HG03175 (cell line): ENCODE measurements around the gene POLR3B.

Source experiments
- ATAC-seq: cut with Tn5 transposase; IDR thresholded peaks from one replicate; pipeline ENCODE4 v1.9.1; 2021; ENCODE audit warnings: mild to moderate bottlenecking, moderate library complexity; ENCODE audit not compliant: unreplicated experiment

Gene POLR3B

GRCh38 chr12:106412563-106412962 lies 55.0 kb downstream of the POLR3B start:
- ATAC-seq, result no peak

GRCh38 chr12:106415134-106415533 lies 57.6 kb downstream of the POLR3B start:
- ATAC-seq, result no peak

DNA sequence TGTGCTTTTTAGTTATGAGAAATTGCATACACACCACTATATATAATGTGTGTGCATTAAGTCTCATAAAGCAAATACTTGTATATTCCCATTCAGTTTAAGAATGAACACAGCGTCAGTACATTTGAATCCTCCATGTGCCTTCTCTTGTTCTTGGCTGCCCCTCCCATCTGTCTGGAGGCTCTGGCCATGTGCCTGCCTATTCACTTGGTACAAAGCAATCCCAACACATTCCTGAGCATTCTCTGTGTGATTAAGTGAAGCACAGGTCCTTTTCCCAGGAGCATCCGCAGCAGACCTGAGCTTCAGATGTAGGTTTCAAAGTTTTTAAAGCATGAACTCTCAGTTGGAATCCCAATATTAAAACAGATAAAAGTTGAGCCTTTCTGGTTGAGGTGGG lies 58.7 kb downstream of the POLR3B start:
- no peak for ATAC-seq

- no peak for ATAC-seq
Observed at GRCh38 chr12:106417926-106418910, 60.7 kb downstream of the POLR3B start.

GRCh38 chr12:106418970-106419369 lies 61.4 kb downstream of the POLR3B start:
- no peak for ATAC-seq

DNA sequence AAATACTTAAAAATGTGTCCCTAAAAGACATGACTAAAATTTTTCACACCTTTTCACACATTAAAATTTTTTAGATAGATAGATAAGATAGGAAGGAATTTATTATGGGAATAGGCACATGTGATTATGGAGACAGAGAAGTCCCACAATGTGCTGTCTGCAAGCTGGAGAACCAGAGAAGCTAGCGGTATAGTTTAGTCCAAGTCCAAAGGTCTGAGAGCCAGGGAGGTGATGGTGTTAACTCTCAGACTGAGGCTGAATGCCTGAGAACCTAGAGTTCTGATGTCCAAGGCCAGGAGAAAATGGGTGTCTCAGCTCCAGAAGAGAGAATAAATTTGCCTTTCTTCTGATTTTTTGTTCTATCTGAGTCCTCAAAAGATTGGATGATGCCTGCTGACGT lies 65.7 kb downstream of the POLR3B start:
- ATAC-seq, result no peak

GRCh38 chr12:106425061-106425702 lies 67.6 kb downstream of the POLR3B start:
- ATAC-seq, result no peak

- no peak for ATAC-seq
Observed at GRCh38 chr12:106427917-106428316, 70.4 kb downstream of the POLR3B start.

- ATAC-seq, result no peak
Observed at GRCh38 chr12:106428384-106428783, 70.8 kb downstream of the POLR3B start.

DNA sequence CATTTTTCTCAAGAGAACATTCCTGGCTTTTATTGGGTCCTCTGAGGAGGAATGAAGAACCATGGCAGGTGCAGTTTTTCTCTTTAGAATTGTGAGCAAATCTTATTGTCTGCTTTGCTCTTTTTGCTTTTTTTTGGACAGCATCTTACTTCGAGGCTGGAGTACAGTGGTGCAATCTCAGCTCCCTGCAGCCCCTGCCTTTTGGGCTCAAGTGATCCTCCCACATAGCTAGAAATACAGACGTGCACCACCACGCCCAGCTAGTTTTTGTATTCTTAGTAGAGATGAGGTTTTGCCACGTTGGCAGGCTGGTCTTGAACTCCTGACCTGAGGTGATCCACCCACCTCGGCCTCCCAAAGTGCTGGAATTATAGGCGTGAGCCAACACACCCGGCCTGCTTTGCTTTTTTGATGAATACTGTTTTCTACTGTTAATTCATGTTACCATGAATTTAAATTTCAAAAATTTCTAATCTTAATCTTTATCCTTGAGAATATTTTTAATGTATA lies 71.5 kb downstream of the POLR3B start:
- no peak for ATAC-seq

- ATAC-seq, result no peak
Observed at GRCh38 chr12:106429636-106430035, 72.1 kb downstream of the POLR3B start.

- ATAC-seq, result no peak
Observed at GRCh38 chr12:106431839-106432411, 74.4 kb downstream of the POLR3B start.

DNA sequence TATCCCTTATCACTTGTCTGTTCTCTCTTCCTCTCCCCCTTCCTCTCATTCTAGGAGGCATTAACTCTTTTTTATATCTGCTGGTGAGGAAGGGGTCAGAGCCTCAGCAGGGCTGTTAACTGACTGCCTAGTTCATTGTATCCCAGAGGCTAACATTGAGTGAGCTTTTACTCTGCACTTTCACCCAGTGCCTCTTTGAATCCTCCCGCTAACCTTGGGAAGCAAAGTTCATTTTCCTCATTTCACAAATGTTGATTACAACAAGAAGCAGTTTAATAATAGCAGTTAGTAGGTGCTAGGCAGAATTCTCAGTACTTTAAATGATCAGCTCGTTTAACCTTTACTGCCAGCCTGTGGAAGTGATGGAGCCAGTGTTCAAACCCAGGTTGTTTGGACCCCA lies 75.5 kb downstream of the POLR3B start:
- no peak for ATAC-seq

- no peak for ATAC-seq
Observed at GRCh38 chr12:106434526-106434925, 77.0 kb downstream of the POLR3B start.

DNA sequence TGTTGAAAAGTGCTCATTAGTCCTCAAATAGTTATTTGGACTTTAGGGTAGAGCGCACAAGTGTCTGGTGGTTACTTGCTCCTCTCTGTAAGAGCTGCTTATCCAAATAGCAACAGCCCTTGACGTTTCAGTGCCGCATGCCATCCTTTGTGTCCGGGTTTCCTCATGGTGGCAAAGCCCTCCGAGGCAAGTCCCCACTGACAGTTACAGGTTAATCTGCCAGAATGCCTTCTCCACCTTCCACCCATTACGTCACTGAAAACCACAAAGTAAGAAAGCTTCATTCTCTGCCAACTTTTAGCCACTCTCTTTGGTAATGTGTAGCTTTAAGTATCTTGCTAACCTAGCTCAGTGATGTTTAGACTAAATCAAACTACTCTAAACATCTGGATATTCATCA lies 78.6 kb downstream of the POLR3B start:
- no peak for ATAC-seq

- no peak for ATAC-seq
Observed at GRCh38 chr12:106442575-106442974, 85.0 kb downstream of the POLR3B start.

DNA sequence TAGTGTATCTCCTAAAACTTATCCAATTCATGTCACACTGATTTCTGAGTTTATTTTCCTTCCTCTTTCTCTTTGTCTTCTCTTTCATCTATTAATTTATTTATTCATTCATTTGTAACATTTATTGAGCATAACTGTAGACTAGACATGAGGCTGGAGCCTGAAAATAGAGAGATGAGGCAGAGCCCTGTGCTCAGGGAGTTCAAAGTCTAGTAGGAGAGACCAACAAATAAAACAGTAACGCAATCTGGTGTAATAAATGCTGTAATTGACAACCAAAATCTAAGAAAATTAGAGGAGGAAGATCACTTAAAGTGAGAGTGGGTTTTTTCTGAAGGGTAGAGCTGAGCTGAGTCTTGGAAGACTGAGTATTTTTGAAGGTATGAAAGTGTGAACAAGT lies 87.5 kb downstream of the POLR3B start:
- no peak for ATAC-seq

GRCh38 chr12:106445959-106446358 lies 88.4 kb downstream of the POLR3B start:
- ATAC-seq, result no peak

GRCh38 chr12:106446419-106447092 lies 89.0 kb downstream of the POLR3B start:
- no peak for ATAC-seq

- no peak for ATAC-seq
Observed at GRCh38 chr12:106452309-106452708, 94.8 kb downstream of the POLR3B start.

DNA sequence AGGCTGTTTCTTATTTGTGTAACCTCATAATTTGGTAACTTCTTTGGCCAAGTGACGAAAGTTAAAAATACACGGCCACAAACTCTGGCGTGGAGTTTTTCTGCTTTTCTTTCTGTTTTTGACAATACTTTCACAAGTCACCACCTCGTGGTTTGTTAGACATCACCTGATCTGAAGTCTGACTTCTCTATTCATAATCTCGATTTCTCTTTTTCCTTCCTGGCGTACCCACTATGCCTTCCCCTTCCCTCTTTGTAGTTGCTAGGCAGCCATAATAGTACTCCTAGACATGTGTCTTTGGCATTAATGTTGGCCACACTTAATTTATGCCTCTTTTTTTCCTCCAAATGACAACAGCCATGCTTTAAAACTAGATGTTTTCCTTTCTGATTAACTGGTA lies 97.6 kb downstream of the POLR3B start:
- ATAC-seq, result no peak
